CD4-positive, alpha-beta T cell treated with Interleukin-10 for 1 hour (primary cell): ENCODE measurements around the gene KRTAP4-11.
"Not testable (repeated sequence)": the region's sequence is repeated elsewhere in the genome, so short reads cannot be mapped to it uniquely, and the experiment has no call there.

Source experiments
- DNase-seq: peaks from one replicate; pipeline ENCODE4 v3.0.0-alpha.2; 2020

KRTAP4-11 gene

GRCh38 chr17:41123292-41123990 lies 5.3 kb upstream of the KRTAP4-11 start:
- not testable (repeated sequence) for DNase-seq

DNA sequence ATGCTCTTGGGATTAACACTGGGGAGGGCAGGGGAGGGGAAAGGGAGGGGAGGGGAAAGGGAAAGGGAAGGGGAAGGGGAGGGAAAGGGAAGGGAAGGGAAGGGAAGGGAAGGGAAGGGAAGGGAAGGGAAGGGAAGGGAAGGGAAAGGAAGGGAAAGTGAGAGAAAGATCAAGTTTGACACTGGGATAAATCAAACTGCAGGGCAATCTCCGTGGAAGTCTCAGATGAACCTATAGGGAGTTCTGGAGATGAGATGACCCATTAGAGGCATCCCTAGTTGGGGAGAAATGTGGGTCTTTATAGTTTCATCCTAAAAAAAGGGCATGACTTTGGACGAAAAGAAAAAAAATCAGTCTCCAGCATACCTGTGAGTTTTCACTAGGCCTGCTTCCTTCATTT lies 3.6 kb upstream of the KRTAP4-11 start:
- no peak for DNase-seq

DNA sequence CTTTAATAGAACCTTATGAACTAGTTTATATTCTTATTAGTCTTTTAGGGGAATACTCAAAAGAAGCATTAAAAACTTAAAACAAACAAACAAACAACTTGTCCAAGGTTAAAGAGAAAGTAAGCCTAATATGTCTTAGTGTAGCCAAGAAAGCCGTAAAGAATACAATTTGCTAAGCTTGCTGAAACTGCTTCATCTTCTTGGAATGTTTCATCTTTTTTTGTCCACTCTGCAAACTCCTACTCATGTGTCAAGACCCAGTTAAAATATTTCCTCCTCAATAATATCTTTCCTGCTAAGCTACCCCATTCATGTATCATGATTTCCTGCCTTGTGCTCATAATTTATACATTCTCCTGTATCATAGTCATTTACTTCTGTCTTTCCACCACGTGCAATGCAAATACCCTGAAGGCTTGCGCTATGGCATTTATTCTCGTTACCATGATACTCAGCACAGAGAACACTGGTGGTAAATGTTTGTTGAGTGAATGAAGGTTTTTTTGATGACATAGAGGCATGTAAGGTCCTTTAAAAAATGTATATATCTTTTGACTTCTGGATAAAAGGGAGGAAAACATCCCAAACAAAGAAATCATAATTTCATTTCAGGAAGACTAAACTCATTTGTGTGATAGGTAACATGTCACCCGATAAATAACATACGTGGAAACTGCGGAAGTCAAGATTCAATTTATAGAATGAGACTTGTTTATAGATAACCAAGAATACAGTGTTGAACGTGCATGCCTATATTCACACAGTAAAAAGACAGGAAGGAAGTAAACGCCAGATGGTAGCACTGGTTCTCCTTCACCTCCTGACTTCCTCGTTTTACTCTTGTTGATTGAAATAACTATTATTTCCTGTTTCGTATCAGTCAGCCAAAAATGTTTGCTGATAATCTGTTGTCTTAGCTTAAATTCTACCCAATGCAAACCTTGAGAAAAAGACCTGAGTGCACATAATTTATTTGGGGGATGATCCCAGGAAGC lies 1.8 kb upstream of the KRTAP4-11 start:
- peak; percentile 21 for DNase-seq

DNA sequence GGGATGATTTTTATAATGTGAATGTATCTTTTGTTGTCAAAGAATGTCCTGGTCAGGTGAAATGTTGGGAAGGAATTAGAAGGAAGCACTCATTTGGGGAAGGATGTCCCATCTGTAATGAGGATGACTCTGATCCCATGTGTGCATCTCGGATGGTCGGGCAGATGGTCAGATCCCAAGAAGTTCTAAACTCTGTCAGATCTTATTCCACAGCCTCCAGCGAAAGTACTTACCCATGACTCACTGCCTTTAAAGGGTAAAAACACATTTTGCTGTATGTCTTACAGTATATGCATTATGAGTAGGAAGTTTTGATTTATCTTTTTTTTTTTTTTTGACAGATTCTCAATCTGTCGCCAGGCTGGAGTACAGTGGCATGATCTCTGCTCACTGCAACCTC lies 548 bp upstream of the KRTAP4-11 start:
- no peak for DNase-seq

GRCh38 chr17:41116297-41116696 lies 1.9 kb downstream of the KRTAP4-11 start:
- DNase-seq: no peak

- no peak for DNase-seq
Measured at GRCh38 chr17:41111151-41111885, 6.9 kb downstream of the KRTAP4-11 start.

DNA sequence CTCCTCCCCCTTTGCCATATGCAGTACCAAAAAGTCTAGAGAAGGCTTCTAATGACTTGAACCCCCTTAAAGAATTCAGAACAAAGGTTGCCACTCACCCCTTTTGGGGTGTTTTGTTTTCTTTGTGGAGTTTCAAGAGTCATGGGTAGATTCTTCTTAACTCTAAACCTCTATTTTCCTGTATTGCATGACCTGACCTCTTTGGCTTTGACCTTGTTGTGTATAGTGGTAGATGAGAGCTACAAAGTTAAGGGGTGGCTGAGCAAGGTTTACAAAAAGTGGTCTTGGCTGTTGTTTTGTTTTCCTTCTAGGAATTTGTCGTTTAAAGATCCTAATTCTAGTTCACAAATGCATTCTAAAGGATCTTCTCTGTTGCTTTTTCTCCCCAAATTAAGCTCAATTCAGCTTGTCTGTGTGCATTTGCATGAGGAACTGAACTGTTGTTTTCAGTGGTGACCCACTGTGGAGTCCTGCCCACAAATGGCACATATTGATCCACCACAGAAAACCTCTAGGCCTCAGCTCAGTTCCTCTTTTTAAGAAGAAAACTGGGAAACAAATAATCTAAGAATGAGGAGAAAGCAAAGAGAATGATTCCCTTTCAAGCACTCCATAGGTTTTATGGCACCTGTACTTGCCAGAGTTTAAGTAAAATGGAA lies 9.3 kb downstream of the KRTAP4-11 start:
- not testable (repeated sequence) for DNase-seq

GRCh38 chr17:41107941-41108450 lies 10.2 kb downstream of the KRTAP4-11 start:
- DNase-seq: no peak

- not testable (repeated sequence) for DNase-seq
Measured at GRCh38 chr17:41105347-41105746, 12.8 kb downstream of the KRTAP4-11 start, which contains the start of gene KRTAP4-9. Gene KRTAP4-9 (plus strand): TSS chr17:41105389. CDS start chr17:41105389, 0 bp downstream.

DNA sequence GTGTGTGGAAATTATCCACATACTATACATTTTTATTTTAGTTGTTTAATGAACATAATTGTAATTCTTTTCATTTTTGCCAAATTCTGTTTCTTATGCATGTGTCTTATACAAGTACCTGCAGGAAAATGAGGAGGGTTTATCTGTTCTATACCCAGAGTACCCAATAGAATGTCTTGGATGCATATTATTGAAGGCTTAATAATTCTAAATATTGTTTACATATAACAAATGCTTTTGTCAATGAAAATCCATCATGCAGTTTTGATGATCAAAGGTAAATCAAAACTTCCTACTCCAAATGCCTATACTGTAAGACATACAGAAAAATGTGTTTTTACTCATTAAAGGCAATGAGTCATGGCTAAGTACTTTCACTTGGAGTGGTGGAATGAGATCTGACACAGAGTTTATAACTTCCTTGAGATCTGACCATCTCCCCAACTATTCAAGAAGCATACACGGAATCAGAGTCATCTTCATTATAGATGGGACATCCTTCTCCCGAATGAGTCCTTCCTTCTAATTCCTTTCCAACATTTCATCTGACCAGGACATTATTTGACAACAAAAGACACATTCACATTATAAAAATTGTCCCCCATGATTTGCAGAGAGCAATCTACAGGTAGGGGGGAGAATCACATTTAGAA lies 13.7 kb downstream of the KRTAP4-11 start:
- DNase-seq: not testable (repeated sequence)

DNA sequence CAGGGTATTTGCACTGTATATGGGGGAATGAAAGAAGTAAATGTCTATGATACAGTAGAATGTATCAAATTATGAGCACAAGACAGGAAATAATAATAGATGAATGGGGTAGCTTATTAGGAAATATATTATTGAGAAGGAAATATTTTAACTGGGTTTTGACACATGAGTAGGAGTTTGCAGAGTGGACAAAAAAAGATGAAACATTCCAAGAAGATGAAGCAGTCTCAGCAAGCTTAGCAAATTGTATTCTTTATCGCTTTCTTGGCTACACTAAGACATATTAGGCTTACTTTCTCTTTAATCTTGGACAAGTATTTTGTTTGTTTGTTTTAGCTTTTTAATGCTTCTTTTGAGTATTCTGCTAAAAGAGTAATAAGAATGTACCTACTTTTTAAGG lies 14.3 kb downstream of the KRTAP4-11 start:
- DNase-seq: no peak

- DNase-seq: no peak
Measured at GRCh38 chr17:41101586-41102259, 16.4 kb downstream of the KRTAP4-11 start, which contains the start of gene KRTAP4-16. Gene KRTAP4-16 (minus strand): TSS chr17:41102209. CDS start chr17:41102209, 0 bp downstream.

DNA sequence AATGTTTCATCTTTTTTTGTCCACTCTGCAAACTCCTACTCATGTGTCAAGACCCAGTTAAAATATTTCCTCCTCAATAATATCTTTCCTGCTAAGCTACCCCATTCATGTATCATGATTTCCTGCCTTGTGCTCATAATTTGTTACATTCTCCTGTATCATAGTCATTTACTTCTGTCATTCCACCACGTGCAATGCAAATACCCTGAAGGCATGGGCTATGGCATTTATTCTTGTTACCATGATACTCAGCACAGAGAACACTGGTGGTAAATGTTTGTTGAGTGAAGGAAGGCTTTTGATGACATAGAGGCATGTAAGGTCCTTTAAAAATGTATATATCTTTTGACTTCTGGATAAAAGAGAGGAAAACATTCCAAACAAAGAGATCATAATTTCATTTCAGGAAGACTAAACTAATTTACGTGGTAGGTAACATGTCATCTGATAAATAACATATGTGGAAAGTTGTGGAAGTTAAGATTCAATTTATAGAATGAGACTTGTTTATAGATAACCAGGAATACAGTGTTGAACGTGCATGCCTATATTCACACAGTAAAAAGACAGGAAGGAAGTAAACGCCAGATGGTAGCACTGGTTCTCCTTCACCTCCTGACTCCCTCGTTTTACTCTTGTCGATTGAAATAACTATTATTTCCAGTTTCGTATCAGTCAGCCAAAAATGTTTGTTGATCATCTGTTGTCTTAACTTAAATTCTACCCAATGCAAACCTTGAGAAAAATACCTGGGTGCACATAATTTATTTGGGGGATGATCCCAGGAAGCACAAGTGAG lies 18.3 kb downstream of the KRTAP4-11 start:
- not testable (repeated sequence) for DNase-seq

DNA sequence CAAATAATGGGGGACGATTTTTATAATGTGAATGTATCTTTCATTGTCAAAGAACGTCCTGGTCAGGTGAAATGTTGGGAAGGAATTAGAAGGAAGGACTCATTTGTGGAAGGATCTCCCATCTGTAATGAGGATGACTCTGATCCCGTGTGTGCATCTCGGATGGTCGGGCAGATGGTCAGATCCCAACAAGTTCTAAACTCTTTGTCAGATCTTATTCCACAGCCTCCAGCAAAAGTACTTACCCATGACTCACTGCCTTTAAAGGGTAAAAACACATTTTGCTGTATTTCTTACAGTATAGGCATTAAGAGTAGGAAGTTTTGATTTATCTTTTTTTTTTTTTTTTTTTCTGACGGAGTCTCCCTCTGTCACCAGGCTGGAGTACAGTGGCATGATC lies 19.7 kb downstream of the KRTAP4-11 start:
- DNase-seq: no peak

GRCh38 chr17:41098042-41098441 lies 20.1 kb downstream of the KRTAP4-11 start, which contains the start of gene KRTAP4-8:
Gene KRTAP4-8 (minus strand): TSS chr17:41098142. CDS start chr17:41098084, 58 bp downstream.
- no peak for DNase-seq

DNA sequence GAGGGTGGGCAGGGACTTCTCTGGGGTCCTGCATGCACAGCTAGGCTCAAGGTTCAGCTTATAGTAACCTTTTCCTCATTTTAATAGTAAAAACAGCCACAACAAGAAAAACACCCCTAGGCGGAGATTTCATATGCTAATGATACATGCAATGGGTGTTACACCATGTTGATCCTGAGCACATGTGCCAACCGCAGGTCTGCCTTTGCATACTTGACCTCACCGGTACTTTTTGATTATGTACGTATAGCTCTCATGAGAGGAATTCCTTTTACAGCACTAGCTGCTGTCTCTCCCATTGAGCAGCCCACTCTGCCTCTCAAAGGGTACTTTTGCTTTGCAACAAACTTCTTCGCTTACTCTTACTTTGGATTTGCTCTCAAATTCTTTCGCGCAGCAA lies 22.1 kb downstream of the KRTAP4-11 start:
- no peak for DNase-seq

DNA sequence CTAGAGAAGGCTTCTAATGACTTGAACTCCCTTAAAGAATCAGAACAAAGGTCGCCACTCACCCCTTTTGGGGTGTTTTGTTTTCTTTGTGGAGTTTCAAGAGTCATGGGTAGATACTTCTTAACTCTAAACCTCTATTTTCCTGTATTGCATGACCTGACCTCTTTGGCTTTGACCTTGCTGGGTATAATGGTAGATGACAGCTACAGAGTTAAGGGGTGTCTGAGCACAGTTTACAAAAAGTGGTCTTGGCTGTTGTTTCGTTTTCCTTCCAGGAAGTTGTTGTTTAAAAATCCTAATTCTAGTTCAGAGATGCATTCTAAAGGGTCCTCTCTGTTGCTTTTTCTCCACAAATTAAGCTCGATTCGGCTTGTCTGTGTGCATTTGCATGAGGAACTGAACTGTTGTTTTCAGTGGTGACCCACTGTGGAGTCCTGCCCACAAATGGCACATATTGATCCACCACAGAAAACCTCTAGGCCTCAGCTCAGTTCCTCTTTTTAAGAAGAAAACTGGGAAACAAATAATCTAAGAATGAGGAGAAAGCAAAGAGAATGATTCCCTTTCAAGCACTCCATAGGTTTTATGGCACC lies 29.3 kb downstream of the KRTAP4-11 start:
- not testable (repeated sequence) for DNase-seq

DNA sequence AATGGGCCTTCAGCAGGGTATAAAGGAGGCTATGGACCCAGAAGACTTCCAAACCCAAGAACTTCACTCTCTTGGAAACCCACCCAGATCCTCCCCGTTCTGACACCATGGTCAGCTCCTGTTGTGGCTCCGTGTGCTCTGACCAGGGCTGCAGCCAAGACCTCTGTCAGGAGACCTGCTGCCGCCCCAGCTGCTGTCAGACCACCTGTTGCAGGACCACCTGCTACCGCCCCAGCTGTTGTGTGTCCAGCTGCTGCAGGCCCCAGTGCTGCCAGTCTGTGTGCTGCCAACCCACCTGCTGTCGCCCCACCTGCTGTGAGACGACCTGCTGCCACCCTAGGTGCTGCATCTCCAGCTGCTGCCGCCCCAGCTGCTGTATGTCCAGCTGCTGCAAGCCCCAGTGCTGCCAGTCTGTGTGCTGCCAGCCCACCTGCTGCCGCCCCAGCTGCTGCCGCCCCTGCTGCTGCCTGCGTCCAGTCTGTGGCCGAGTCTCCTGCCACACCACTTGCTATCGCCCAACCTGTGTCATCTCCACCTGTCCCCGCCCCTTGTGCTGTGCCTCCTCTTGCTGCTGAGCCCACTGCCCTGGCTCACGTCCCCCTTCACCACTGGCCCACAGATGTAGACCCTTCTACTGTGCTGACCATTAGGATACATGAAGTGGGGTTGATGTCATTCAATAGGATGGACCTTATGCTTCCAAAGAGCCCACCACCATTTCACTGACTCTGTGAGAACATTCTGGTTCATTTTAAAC lies 33.9 kb downstream of the KRTAP4-11 start, which contains the start of gene KRTAP4-7:
TSS of gene KRTAP4-7 (plus strand) at position 51 of the 757 bp plus-strand sequence. CDS start at position 108, 57 bp downstream.
- not testable (repeated sequence) for DNase-seq
